ENCODE results near the gene ALK. TPM values are rescaled to one million over a fixed set of nuclear protein-coding genes. Genes with fewer than 3 reads are reported as not detected.

The ALK gene
- total and polyA plus RNA-seq, 2 experiments from 2014 or later: 0.35 TPM; not detected in 1

DNA sequence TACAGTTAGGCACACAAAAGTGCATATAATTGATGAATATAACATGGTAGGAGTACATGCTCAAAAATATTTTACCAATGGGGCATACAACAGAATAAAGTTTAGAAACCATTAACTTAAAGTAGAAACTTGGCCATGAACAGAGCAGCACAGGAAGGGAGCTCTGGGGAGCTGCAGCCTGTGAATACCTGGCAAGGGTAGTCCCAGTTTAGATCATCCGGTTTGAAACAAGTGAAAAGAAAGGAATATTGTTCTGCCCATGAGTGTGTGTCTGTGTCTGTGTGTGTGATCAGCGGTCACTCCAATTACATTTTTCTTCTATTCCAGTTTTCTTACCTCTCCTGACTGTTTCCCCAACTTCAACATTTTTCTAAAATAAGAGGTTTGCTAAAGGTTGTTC, 233.0 kb downstream of the ALK start:
- H3K36me3 Mint-ChIP-seq (ENCODE audit: low read depth): no peaks in the 10 kb centered on the region
- Histone ChIP-seq H3K9me2 (ENCODE audit: insufficient read depth) (peaks cover 15% of the 10 kb centered on the region; the same call in 1 of the 2 replicates), H3K4me2 (no peak overlapping the region), H4K20me1 (replicated peaks; ENCODE audit: insufficient read depth) (no peaks in the 10 kb centered on the region), H3K27ac (ENCODE audit: low read depth) (no peak overlapping the region), H3K36me3 (ENCODE audit: insufficient read depth) (no peaks in the 10 kb centered on the region), H3K79me2 (replicated peaks; ENCODE audit: insufficient read depth) (no peaks in the 10 kb centered on the region), H3K4me3 (no peak overlapping the region), H3K4me1 (ENCODE audit: insufficient read depth) (no peaks in the 10 kb centered on the region), H3F3A (replicated peaks; ENCODE audit: low read depth) (no peaks in the 10 kb centered on the region), H2AFZ (no peak overlapping the region), H3K27me3 (ENCODE audit: insufficient read depth) (no peaks in the 10 kb centered on the region)
- H3K9me3 Mint-ChIP-seq: peaks cover 16% of the 10 kb centered on the region
- ATAC-seq (no peak), DNase-seq (ENCODE audit: low spot score) (no peak)
- no peak overlapping the region for H3K4me3 Mint-ChIP-seq
- no peak overlapping the region; the same call in 1 of the 2 replicates for H3K27ac Mint-ChIP-seq
- H3K27me3 Mint-ChIP-seq (ENCODE audit: insufficient read depth, low read depth, poor library complexity): peaks cover 4% of the 10 kb centered on the region
- TF ChIP-seq, protein P1, sequence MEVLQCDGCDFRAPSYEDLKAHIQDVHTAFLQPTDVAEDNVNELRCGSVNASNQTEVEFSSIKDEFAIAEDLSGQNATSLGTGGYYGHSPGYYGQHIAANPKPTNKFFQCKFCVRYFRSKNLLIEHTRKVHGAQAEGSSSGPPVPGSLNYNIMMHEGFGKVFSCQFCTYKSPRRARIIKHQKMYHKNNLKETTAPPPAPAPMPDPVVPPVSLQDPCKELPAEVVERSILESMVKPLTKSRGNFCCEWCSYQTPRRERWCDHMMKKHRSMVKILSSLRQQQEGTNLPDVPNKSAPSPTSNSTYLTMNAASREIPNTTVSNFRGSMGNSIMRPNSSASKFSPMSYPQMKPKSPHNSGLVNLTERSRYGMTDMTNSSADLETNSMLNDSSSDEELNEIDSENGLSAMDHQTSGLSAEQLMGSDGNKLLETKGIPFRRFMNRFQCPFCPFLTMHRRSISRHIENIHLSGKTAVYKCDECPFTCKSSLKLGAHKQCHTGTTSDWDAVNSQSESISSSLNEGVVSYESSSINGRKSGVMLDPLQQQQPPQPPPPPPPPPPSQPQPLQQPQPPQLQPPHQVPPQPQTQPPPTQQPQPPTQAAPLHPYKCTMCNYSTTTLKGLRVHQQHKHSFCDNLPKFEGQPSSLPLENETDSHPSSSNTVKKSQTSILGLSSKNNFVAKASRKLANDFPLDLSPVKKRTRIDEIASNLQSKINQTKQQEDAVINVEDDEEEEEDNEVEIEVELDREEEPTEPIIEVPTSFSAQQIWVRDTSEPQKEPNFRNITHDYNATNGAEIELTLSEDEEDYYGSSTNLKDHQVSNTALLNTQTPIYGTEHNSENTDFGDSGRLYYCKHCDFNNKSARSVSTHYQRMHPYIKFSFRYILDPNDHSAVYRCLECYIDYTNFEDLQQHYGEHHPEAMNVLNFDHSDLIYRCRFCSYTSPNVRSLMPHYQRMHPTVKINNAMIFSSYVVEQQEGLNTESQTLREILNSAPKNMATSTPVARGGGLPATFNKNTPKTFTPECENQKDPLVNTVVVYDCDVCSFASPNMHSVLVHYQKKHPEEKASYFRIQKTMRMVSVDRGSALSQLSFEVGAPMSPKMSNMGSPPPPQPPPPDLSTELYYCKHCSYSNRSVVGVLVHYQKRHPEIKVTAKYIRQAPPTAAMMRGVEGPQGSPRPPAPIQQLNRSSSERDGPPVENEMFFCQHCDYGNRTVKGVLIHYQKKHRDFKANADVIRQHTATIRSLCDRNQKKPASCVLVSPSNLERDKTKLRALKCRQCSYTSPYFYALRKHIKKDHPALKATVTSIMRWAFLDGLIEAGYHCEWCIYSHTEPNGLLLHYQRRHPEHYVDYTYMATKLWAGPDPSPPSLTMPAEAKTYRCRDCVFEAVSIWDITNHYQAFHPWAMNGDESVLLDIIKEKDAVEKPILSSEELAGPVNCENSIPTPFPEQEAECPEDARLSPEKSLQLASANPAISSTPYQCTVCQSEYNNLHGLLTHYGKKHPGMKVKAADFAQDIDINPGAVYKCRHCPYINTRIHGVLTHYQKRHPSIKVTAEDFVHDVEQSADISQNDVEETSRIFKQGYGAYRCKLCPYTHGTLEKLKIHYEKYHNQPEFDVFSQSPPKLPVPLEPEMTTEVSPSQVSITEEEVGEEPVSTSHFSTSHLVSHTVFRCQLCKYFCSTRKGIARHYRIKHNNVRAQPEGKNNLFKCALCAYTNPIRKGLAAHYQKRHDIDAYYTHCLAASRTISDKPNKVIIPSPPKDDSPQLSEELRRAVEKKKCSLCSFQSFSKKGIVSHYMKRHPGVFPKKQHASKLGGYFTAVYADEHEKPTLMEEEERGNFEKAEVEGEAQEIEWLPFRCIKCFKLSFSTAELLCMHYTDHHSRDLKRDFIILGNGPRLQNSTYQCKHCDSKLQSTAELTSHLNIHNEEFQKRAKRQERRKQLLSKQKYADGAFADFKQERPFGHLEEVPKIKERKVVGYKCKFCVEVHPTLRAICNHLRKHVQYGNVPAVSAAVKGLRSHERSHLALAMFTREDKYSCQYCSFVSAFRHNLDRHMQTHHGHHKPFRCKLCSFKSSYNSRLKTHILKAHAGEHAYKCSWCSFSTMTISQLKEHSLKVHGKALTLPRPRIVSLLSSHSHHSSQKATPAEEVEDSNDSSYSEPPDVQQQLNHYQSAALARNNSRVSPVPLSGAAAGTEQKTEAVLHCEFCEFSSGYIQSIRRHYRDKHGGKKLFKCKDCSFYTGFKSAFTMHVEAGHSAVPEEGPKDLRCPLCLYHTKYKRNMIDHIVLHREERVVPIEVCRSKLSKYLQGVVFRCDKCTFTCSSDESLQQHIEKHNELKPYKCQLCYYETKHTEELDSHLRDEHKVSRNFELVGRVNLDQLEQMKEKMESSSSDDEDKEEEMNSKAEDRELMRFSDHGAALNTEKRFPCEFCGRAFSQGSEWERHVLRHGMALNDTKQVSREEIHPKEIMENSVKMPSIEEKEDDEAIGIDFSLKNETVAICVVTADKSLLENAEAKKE (CRISPR knock-in tag; IDR thresholded peaks at IDR 0.05): no peak
- TF ChIP-seq ZNF331 (CRISPR knock-in tag; IDR thresholded peaks at IDR 0.05; ENCODE audit: low read depth) (no peak), EZH2 (IDR thresholded peaks at IDR 0.05; ENCODE audit: low read depth, unreplicated experiment) (no peak), CREB1 (CRISPR knock-in tag; IDR thresholded peaks at IDR 0.05; ENCODE audit: low read depth) (no peak), STAT1 (IDR thresholded peaks at IDR 0.05; ENCODE audit: unreplicated experiment) (no peak), POLR2AphosphoS5 (IDR thresholded peaks at IDR 0.05; ENCODE audit: low read depth) (no peak), ZNF114 (CRISPR knock-in tag; IDR thresholded peaks at IDR 0.05) (no peak), NANOG (IDR thresholded peaks at IDR 0.05; ENCODE audit: borderline replicate concordance) (no peak), EZH2phosphoT487 (IDR thresholded peaks at IDR 0.05; ENCODE audit: unreplicated experiment) (no peak), JUNB (IDR thresholded peaks at IDR 0.05; ENCODE audit: unreplicated experiment) (no peak)
- TF ChIP-seq, protein P2, sequence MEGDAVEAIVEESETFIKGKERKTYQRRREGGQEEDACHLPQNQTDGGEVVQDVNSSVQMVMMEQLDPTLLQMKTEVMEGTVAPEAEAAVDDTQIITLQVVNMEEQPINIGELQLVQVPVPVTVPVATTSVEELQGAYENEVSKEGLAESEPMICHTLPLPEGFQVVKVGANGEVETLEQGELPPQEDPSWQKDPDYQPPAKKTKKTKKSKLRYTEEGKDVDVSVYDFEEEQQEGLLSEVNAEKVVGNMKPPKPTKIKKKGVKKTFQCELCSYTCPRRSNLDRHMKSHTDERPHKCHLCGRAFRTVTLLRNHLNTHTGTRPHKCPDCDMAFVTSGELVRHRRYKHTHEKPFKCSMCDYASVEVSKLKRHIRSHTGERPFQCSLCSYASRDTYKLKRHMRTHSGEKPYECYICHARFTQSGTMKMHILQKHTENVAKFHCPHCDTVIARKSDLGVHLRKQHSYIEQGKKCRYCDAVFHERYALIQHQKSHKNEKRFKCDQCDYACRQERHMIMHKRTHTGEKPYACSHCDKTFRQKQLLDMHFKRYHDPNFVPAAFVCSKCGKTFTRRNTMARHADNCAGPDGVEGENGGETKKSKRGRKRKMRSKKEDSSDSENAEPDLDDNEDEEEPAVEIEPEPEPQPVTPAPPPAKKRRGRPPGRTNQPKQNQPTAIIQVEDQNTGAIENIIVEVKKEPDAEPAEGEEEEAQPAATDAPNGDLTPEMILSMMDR (conservative IDR thresholded peaks at IDR 0.05; ENCODE audit: low read depth in 2 of 2): no peak
- TF ChIP-seq, protein P3, sequence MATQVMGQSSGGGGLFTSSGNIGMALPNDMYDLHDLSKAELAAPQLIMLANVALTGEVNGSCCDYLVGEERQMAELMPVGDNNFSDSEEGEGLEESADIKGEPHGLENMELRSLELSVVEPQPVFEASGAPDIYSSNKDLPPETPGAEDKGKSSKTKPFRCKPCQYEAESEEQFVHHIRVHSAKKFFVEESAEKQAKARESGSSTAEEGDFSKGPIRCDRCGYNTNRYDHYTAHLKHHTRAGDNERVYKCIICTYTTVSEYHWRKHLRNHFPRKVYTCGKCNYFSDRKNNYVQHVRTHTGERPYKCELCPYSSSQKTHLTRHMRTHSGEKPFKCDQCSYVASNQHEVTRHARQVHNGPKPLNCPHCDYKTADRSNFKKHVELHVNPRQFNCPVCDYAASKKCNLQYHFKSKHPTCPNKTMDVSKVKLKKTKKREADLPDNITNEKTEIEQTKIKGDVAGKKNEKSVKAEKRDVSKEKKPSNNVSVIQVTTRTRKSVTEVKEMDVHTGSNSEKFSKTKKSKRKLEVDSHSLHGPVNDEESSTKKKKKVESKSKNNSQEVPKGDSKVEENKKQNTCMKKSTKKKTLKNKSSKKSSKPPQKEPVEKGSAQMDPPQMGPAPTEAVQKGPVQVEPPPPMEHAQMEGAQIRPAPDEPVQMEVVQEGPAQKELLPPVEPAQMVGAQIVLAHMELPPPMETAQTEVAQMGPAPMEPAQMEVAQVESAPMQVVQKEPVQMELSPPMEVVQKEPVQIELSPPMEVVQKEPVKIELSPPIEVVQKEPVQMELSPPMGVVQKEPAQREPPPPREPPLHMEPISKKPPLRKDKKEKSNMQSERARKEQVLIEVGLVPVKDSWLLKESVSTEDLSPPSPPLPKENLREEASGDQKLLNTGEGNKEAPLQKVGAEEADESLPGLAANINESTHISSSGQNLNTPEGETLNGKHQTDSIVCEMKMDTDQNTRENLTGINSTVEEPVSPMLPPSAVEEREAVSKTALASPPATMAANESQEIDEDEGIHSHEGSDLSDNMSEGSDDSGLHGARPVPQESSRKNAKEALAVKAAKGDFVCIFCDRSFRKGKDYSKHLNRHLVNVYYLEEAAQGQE (IDR thresholded peaks at IDR 0.05; ENCODE audit: unreplicated experiment): no peak
- TF ChIP-seq, protein P4, sequence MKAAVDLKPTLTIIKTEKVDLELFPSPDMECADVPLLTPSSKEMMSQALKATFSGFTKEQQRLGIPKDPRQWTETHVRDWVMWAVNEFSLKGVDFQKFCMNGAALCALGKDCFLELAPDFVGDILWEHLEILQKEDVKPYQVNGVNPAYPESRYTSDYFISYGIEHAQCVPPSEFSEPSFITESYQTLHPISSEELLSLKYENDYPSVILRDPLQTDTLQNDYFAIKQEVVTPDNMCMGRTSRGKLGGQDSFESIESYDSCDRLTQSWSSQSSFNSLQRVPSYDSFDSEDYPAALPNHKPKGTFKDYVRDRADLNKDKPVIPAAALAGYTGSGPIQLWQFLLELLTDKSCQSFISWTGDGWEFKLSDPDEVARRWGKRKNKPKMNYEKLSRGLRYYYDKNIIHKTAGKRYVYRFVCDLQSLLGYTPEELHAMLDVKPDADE (IDR thresholded peaks at IDR 0.05): no peak
- H3K4me1 Mint-ChIP-seq: no peaks in the 10 kb centered on the region
